Tibial artery (tissue), 4 donors: ENCODE measurements around the gene GFI1B.

Source experiments
- DNase-seq, 2 donors: peaks; one replicate each; pipeline ENCODE4 v3.0.0-alpha.2; 2019
- H3K27ac ChIP-seq, 2 donors: fragments of 200-600 bp; sonication (generic) in 1 of 2; 1 replicate in 1 of 2; 2 replicates in 1 of 2; pipeline ENCODE4 v1.5.1; 2018 to 2019; ENCODE audit warnings: mild to moderate bottlenecking in 1 of 2
- H3K27me3 ChIP-seq, 2 donors: fragments of 200-600 bp; sonication (generic) in 1 of 2; one replicate each; pipeline versions ENCODE4 v1.5.1 to v1.6.0; 2016 to 2019
- H3K36me3 ChIP-seq, 3 donors: fragments of 200-600 bp; sonication (generic) in 2 of 3; one replicate each; pipeline ENCODE4 v1.5.1; 2016 to 2019; ENCODE audit warnings: mild to moderate bottlenecking in 2 of 3
- H3K4me1 ChIP-seq, 4 donors: fragments of 200-600 bp; sonication (generic) in 2 of 4; 1 replicate in 3 of 4; 2 replicates in 1 of 4; pipeline ENCODE4 v1.5.1; 2016 to 2019
- H3K4me3 ChIP-seq, 2 donors: fragments of 200-600 bp; sonication (generic) in 1 of 2; 1 replicate in 1 of 2; 2 replicates in 1 of 2; pipeline ENCODE4 v1.5.1; 2018 to 2019; ENCODE audit warnings: mild to moderate bottlenecking in 2 of 2
- H3K9me3 ChIP-seq, 3 donors: fragments of 200-600 bp; sonication (generic) in 1 of 3; one replicate each; pipeline ENCODE4 v1.5.1; 2016 to 2019
- intact Hi-C: fragments of 100-400 bp; cut with DNase I; formaldehyde crosslinking; loops from one replicate; pipeline ENCODE4 v1.15.0; 2023; ENCODE audit warnings: low total_unique reads
- TF ChIP-seq, protein P1 (sequence below), 2 experiments: fragments of 200-600 bp in 1 of 2; fragments of 450-650 bp in 1 of 2; IDR thresholded peaks; one replicate each; pipeline ENCODE4 v1.5.1; 2017 to 2019; ENCODE audit warnings: antibody characterized with exemption in 2 of 2, mild to moderate bottlenecking in 1 of 2, moderate library complexity in 1 of 2

The GFI1B gene

DNA sequence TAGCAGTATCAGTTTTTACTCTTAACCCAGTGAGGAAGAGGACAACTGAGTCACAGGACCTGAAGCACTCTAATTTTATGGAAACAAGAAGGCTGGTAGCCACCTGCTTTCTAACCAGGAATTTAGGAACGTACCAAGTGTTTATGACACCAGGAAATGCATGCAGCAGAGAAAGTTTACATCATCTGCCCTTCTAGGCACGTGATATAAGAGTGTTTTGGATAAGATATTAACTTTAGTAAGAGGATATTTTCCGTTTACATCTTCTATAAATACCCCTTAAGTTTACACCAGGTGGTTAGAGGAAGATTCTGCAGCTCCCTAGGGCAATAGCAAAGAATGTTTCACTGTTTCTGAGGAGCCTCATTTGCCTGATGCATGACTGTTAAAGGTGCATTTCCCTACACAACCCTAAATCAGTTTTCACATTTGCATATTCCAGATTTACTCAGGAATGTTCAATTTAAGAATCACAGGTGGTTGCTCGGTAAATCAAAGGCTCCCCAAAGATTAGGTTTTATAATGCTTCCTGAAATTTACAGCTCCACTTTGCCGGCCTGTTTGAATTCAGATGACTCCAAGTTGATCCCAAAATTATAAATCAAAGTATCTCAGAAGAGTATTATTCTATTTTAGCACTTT, 35.8 kb upstream of the GFI1B start:
- Histone ChIP-seq H3K4me1 (peaks cover 0 to 22% (median 18%) of the 10 kb centered on the region in 4 donors), H3K36me3 (no peaks in the 10 kb centered on the region), H3K9me3 (no peaks in the 10 kb centered on the region), H3K27ac (no peak overlapping the region), H3K27me3 (no peaks in the 10 kb centered on the region), H3K4me3 (peak overlapping the region in 1 of 2 donors; percentile 99)
- intact Hi-C loops, result loop anchor here (10.0 kb wide), 1 partner anchor 68 kb away; the partner anchor contains the start of genes AK8 and SPACA9
- DNase-seq, result no peak
- TF ChIP-seq, protein P1, sequence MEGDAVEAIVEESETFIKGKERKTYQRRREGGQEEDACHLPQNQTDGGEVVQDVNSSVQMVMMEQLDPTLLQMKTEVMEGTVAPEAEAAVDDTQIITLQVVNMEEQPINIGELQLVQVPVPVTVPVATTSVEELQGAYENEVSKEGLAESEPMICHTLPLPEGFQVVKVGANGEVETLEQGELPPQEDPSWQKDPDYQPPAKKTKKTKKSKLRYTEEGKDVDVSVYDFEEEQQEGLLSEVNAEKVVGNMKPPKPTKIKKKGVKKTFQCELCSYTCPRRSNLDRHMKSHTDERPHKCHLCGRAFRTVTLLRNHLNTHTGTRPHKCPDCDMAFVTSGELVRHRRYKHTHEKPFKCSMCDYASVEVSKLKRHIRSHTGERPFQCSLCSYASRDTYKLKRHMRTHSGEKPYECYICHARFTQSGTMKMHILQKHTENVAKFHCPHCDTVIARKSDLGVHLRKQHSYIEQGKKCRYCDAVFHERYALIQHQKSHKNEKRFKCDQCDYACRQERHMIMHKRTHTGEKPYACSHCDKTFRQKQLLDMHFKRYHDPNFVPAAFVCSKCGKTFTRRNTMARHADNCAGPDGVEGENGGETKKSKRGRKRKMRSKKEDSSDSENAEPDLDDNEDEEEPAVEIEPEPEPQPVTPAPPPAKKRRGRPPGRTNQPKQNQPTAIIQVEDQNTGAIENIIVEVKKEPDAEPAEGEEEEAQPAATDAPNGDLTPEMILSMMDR (IDR thresholded peaks at IDR 0.05), result no peak

DNA sequence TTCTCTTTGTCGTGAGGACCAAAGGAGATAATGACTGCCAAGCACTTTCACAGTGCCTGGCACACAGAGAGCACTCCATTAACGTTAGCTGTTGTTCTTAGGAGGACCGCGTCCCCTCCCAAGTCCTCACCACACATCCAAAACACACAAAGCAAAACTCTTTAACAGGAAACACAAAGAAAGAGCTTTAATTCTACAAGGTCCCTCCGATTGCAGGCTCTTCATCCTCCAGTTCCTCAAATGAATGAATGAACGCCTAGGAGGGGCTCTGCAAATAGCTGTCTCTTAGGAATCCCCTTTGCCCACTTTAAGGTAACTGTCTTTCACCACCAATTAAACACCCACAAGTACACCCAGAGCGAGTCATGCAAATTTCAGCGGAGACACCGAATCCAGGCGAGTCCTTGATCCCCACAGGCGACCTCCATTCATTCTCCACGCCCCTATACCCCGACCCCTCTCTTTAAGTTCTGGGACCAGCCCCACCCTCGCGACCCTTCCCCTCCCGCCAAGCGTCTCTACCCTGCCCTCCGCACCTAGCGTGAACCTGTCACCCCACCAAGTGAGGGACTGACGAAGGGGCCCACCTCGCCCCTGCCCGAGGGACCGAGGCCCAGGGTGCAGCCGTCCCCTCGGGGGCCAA, 34.7 kb upstream of the GFI1B start:
- Histone ChIP-seq H3K27me3 (no peaks in the 10 kb centered on the region), H3K9me3 (no peaks in the 10 kb centered on the region), H3K27ac (peak overlapping the region; percentile 94 to 95), H3K4me1 (peaks cover 0 to 22% (median 18%) of the 10 kb centered on the region in 4 donors), H3K36me3 (no peaks in the 10 kb centered on the region), H3K4me3 (peak overlapping the region; percentile 88 to 99)
- intact Hi-C loops, result loop anchor here (10.0 kb wide), 1 partner anchor 69 kb away; the partner anchor contains the start of genes AK8 and SPACA9
- DNase-seq, result no peak
- TF ChIP-seq, protein P1 (IDR thresholded peaks at IDR 0.05), result no peak

DNA sequence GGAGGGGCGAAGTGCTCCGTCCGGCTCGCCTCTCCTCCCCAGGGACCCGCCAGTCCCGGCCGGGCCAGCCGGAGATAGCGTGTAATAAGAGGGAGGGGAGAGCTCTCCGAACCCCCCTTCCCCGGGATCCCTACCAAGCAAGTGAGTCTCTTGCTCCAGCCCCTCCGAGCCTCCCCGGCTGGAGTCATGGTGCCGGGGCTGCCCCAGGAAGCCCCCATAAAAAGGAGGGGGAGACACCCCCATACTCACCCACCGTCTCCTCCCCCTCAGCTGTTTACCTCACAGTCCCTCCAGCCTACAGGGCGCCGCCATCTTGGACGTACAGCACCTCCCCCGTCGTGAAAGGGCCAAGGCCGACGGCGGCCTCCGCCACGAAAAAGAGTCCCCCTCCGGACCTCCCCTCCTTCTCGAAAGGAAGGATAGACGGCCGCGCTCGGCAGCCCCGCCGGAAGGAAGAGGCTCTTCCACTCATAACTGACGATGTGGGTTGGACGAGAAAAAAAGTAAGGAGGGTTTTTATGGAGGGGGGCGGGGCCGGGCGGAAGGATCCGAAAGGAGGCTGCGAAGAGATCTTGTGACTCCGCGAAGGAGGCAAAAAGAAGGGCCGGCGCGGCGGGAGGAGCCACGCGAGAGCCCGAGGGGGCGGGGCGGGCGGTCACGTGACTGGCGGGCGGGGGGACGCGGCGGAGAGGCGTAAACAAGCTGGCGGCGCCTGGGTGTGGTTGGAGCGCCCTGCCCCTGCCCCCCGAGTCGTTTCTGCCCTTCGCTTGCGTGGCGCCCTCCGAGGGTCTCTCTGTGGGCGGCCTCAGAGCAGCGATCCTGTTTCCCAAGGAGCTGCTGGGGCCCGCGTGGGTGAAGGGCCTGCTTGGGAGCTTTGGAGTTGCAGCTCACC, 34.0 kb upstream of the GFI1B start, which contains the start of gene TSC1:
TSC1 (minus strand) TSS at position 323 of the 892 bp plus-strand sequence. CDS start 15,744 bp downstream, outside the sequence.
- Histone ChIP-seq H3K27ac (peak within 1 kb of the TSS; percentile 94 to 95), H3K36me3 (no peaks in the 10 kb centered on the region), H3K27me3 (no peaks in the 10 kb centered on the region), H3K4me3 (peak within 1 kb of the TSS; percentile 88 to 99), H3K4me1 (peaks cover 0 to 22% (median 18%) of the 10 kb centered on the region in 4 donors), H3K9me3 (no peaks in the 10 kb centered on the region)
- TF ChIP-seq, protein P1 (IDR thresholded peaks at IDR 0.05), result no peak
- peak; percentile 94 to 98 for DNase-seq
- intact Hi-C loops, result loop anchor here (10.0 kb wide), 1 partner anchor 70 kb away; the partner anchor contains the start of genes AK8 and SPACA9

DNA sequence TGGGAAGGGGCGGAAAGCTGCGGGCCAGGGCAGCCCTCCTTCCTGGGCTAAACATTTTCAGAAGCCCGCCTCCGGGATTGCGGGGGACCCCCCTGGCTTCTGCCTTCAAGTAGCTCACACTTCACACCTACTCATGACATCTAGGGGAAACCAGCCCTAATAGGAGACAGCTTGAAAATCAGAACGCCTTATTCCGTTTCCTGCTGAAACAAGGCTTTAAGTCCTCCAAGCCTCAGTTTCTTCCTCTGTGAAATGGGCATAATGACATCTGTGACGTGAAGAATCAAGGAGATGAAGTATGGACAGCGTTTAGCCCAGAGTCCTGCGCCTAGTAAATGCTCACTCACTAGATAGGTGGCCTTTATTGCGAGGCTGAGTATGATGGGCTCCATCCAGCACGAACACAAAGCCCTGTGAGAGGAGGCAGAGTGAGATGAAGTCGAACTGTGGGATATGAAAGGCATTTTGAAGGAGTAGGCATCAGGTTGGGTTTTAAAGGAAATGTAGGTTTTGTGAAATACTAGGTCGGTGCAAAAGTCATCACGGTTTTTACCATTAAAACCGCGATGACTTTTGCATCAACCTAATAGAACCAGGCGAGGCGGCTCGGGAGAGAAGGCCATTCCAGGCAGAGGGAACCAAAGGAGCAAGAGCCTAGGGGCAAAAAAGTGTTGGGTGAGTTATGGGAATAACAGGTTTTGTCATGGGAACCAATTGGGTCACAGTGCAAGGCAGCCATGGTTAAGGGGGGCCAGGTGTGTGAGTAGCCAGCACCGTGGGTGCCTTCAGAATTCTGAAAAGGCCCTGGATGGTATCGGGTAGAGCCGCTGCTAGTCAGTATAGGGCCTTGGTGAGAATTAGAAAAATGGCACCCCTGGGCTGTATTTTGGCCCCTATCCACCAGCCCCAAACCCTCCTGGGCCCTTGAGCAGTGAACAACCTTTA, 33.0 kb upstream of the GFI1B start:
- intact Hi-C loops, result loop anchor here (10.0 kb wide), 1 partner anchor 71 kb away; the partner anchor contains the start of genes AK8 and SPACA9
- H3K4me3 ChIP-seq, result peak overlapping the region; percentile 88 to 99
- no peaks in the 10 kb centered on the region for H3K36me3 ChIP-seq
- TF ChIP-seq, protein P1 (IDR thresholded peaks at IDR 0.05), result no peak
- no peaks in the 10 kb centered on the region for H3K9me3 ChIP-seq
- DNase-seq, result no peak
- peaks cover 0 to 22% (median 18%) of the 10 kb centered on the region in 4 donors for H3K4me1 ChIP-seq
- H3K27me3 ChIP-seq, result no peaks in the 10 kb centered on the region
- H3K27ac ChIP-seq, result peak overlapping the region; percentile 94 to 95
